Sciatic nerve (tissue), 2 donors: ENCODE measurements around the gene VSTM2B. TPM values are rescaled to one million over a fixed set of nuclear protein-coding genes. Genes with fewer than 3 reads are reported as not detected.

ENCODE experiments used
- ATAC-seq: fragments of 200-7000 bp; cut with Tn5 transposase; one replicate; pipeline ENCODE4 v1.9.1; 2020; ENCODE audit warnings: mild to moderate bottlenecking, moderate library complexity
- DNase-seq: peaks from one replicate; pipeline ENCODE4 v3.0.0-alpha.2; 2020; ENCODE audit warnings: low spot score
- intact Hi-C: fragments of 100-400 bp; cut with DNase I; formaldehyde crosslinking; loops from one replicate; pipeline ENCODE4 v1.14.2; 2022
- total RNA-seq: library from RNA; stranded (reverse); fragmentation: NEBNext Ultra II Directional; extraction: Animal tissue kit (Norgen Biotek cat#: 25700); gene quantifications from one replicate; pipeline ENCODE4 v1.2.1, GENCODE V29; 2021
- donor health status: DM: no; HTN: no; CAD: no.
- donor health status: DM: no; HTN: no; CAD: no.

The VSTM2B gene
- total RNA-seq, 1 donor from 2014 or later: not detected

DNA sequence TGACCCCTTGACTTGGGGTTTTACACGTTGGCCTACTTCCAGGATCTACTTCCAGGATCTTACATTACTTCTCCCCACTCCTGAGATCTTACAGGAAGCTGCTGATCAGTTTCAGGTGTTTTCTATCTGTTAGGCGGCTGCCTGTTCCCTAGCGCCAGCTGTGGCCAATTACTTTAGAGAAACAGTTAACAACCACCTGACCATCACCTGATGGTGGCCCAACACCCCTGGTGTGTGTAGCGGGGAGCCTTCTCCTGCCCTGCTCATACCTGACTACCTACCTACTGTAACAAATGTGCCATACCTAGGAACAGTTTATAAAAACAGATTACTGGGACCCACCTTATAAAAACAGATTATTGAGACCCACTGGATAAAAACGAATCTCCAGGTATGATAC is 77.5 kb downstream of the VSTM2B start:
- no peak for ATAC-seq
- DNase-seq: no peak
- intact Hi-C loops: no loop called here

DNA sequence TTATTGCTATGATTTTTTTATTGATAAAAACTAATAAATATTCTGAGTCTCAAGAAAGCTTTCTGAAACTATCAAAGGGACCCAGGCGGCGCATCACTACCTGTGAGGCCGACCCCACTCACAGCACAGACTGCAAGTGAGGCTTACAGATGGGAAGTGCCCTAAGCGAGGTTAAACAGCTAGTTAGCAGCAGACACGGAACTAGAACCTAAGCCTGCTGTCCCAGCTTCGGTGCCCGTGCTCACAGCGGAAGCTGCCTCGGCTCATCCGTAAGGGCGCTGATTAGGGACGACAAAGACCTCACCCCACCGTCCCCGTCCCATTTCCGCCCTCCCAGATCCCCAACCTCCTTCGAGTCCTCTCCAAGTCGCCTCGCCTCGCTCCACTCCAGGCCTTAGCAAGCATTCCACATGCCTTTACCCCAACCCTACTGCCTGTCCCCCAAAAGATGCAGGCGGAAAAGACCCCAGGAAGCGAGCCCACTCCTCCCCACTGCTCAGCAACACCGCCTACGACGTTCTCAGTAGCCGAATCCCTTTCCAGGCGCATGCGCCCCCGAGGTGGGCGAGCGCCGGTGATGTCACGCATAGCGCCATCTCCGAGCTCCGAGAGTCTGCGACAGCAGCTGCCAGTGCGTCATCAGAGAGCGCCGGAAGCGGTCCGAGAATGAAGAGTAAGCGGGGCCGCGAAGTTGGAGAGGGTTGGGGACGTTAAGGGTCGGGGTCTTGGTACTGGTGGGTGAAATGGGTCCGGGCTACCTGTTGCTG is 80.0 kb downstream of the VSTM2B start, which contains the start of gene POP4:
Gene POP4 (plus strand): TSS at position 631 of the 767 bp plus-strand sequence. CDS start 36 bp downstream, at position 667.
- ATAC-seq: peak; percentile 98
- intact Hi-C loops: no loop called here
- peak; percentile 100 for DNase-seq

DNA sequence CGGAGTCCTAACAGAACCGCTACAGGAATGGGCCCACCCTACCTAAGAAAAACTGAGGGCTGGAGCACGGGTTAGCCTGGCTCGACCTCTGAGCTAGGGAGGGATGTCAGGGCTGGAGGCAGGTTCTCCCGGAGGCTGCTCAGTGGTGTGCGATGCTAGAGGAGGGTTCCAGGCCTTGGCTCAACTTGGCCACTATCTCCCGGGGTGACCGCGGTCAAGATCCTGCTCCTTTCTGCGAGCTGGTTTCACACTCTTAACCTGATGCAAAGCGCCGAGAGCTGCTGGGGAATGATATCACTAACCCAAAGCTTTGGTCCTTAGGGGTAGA is 80.6 kb downstream of the VSTM2B start:
- ATAC-seq (no peak), DNase-seq (no peak)
- intact Hi-C loops: no loop called here

DNA sequence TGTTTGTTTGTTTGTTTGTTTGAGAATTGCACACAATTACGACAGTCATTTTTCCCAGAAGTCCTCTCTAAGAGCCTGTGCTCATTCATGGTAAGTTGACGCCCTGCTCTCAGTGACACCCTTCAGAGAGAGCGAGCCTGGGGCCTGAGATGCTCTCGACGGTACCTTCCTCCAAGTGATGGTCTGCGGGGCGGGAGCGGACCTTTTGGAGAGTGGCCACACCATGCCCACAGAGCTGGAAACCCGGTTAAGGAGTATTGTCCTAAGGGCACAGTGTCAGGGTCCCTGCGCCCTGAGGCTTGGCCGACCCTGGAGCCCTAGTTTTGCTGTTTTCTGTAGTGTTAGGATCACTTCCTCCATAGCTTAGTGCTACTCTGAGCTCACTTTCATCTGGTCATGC is 83.8 kb downstream of the VSTM2B start:
- DNase-seq (peak; percentile 10), ATAC-seq (no peak)
- intact Hi-C loops: no loop called here

DNA sequence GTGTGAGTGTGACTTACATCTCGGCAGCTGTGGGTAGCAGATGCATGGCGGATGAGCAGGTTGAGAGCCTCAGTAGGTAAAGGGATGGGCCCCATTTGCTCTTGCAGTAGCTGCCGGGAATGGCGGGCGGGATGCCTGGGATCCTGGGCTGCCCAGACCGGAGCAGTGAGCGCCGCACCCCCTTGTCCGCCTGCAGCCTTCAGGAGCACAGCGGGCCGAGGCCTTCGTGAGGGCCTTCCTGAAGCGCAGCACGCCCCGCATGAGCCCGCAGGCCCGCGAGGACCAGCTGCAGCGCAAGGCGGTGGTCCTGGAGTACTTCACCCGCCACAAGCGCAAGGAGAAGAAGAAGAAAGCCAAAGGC is 84.4 kb downstream of the VSTM2B start:
- peak; percentile 57 for DNase-seq
- intact Hi-C loops: no loop called here
- ATAC-seq: no peak

DNA sequence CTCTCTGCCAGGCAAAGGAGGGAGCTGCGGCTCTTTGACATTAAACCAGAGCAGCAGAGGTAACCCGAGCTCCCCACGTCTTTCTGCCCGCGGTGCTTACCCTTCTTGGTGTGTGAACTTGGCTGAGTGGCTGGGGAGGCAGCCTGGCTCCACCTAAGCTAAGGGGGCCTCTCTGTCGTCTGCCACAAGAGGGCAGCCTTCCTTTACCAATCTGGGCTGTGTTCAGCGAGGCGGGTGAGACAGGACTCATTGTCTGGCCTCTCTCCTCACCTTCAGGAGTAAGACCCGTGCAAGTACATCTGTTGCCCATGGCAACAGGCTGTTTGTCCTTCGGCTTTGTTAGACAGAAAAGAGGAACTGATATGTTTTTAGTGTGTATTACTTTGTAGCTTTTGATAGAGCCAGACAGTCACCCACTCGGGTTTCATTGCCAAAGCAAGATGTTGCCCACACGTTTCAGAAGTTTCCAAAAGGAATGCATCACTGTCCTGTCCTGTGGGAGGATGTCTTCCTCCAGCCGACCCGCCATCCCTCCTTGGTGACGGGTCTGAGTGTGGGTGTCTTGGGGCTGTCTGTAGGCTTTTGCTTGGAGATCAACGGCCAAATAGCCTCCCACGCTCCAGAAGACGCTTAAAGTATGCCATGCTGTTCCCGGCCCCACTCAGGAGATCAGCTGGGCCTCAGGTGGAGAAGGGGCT is 84.9 kb downstream of the VSTM2B start:
- DNase-seq (peak; percentile 91), ATAC-seq (peak; percentile 76)
- intact Hi-C loops: no loop called here

DNA sequence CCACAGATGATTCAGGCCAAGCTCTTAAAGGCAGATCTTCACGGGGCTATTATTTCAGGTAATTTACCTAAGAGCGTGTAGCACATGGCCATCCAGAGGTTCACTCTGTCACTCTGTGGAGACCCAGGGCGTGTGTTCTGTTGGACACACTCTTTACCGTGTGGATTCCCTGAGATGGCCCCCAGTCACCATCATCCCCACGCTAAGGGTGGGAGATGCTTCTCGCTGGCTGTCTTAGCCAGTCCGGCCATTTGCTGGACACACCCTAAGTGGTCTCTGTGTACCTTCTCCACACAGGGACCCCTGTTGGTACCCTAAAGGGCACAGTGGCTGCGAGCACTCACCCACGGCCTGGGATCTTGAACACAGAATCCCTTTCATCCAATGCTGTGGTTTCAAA is 86.3 kb downstream of the VSTM2B start:
- intact Hi-C loops: no loop called here
- no peak for ATAC-seq
- DNase-seq: no peak

DNA sequence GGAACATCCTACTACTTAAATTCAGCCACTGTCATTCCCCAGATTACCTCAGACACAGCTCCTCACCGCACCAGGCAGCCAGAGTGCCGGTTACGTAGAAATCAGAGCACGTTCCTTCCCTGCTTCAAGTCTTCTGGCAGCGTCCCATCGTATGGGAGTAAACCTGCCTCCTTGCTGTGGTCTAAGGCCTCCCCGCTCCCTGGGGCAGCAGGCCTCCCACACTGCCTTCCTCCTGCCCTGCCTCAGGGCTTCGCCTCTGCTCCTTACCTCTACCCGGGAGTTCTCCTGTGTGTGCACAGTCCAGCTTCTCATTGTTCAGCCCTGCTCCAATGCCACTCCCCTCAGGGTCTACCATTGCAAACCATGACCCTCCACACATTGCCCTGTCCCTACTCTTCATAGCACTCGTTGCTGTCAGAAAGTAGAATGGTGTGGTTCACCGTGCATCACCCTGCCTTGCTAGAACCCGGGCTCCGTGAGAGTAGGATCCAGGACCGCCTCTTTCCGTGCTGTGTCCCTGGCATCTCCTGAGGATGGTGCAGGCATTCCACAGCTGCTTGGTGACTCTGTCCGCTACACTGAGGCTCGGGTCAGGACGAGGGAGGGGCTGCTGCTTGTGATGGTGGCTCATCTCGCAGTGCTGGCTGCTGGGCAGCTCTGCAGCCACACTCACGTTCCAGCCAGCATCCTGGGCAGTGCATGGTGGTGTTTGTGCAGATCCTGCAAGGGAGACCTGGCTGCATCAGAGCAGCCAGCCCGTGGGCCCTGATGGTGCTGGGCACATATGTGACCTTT is 87.2 kb downstream of the VSTM2B start:
- intact Hi-C loops: no loop called here
- ATAC-seq (no peak), DNase-seq (no peak)

DNA sequence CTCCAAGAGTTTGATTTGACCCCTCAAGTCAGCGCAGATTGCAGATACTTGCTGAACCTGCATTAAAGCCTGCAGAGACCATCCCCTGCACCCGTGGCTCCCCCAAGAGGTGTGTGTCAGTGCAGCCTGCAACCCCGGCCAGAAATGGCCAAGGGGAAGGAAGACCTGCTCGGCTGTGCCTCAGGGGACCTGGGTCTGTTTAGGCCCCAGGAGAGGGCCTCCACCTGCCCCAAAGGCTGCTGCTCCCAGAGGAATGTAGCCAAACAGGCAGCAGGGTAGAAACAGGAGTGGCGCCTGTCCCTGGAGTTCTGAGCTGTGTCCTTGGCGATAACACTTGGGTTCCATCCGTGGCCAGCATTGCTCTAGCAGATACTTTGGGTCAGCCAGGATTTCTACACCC is 88.3 kb downstream of the VSTM2B start:
- no peak for ATAC-seq
- no peak for DNase-seq
- intact Hi-C loops: no loop called here

Other genes starting within 250 kb of the VSTM2B start
- gene POP4, start 80.3 kb downstream of the VSTM2B start, total RNA-seq: 40.0 TPM
- gene PLEKHF1, start 139.5 kb downstream of the VSTM2B start, total RNA-seq: 30.4 TPM
- gene C19orf12, start 189.3 kb downstream of the VSTM2B start, total RNA-seq: 30.9 TPM